NCI-H2029 treated with DMSO at 0.1 percent for 48 hours (cell line): ENCODE measurements around the gene HMGXB4.
"Not testable (repeated sequence)": the region's sequence is repeated elsewhere in the genome, so short reads cannot be mapped to it uniquely, and the experiment has no call there.

Experiments
- DNase-seq: peaks from one replicate; lab custom pipeline; 2025; lab: John Stamatoyannopoulos, UW

The HMGXB4 gene, protein sequence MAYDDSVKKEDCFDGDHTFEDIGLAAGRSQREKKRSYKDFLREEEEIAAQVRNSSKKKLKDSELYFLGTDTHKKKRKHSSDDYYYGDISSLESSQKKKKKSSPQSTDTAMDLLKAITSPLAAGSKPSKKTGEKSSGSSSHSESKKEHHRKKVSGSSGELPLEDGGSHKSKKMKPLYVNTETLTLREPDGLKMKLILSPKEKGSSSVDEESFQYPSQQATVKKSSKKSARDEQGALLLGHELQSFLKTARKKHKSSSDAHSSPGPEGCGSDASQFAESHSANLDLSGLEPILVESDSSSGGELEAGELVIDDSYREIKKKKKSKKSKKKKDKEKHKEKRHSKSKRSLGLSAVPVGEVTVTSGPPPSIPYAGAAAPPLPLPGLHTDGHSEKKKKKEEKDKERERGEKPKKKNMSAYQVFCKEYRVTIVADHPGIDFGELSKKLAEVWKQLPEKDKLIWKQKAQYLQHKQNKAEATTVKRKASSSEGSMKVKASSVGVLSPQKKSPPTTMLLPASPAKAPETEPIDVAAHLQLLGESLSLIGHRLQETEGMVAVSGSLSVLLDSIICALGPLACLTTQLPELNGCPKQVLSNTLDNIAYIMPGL

DNA sequence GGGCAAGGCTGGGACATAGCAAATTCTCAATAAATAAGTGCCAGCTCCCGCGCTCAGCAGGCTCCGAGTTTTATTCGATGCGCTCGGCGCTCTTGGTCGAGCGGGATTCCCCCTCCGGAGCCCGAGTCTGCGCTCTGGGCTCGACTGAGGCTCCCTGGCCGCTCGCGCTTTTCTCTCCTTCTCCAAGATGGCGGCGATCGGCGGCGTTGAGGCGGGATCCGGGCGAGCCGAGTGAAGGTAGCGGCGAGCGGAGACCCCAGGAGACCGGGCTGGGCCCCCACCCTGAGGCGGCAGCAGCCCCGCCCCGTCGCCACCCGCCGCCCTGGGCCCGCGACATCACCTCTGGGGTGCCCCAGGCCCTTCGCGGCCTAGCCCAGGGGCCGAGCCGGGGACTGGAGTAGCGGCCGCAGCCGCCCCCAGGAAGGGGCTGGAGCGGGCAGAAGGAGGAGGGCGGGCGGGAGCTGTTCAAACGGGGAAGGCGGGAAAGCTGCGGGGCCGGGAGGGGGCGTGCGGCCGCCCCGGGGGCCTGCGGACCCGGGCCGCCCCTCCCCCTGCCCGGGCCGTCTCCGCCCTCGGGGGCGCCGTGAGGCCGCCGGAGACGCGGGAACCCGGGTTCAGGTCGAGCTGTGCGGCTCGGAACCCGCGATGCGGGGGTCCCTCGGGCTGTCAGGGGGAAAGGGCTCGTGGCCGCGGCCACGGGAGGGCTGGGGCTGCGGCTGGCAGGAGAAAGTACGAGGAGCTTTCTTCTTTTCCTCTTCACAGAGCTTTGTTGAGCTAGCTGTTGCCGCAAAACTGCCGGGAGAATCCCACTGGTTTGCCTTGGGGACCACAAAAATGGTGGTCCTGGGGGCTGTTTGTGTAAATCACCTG is at the start of gene HMGXB4:
TSS of gene HMGXB4 (plus strand) at position 173 of the 870 bp plus-strand sequence. CDS start 4,898 bp downstream, outside the sequence.
- DNase-seq: peak; percentile 49

- no peak for DNase-seq
Measured at GRCh38 chr22:35208003-35208402, 49.3 kb upstream of the HMGXB4 start.

- no peak for DNase-seq
Measured at GRCh38 chr22:35209203-35209602, 48.1 kb upstream of the HMGXB4 start.

DNA sequence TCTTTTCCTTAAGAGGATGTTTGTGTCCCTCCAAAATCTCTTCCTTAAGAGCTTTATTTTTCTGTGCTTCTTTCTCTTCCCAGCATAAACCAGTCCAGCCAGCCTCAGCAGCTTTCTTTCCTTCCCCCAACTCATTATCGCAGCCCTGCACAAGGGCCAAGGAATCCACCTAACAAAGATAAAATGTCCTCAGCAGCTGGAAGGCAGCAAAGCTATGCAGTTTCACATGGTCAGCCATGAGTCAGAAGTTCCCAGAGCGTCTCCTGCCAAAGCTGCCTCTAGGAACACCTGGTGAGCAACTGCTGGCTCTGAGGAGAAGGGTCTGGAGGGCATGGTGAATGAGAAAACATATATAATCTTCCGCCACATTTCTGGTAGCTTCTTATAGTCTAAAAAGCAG is 45.3 kb upstream of the HMGXB4 start:
- DNase-seq: no peak

- DNase-seq: no peak
Measured at GRCh38 chr22:35212996-35213395, 44.3 kb upstream of the HMGXB4 start.

GRCh38 chr22:35214968-35215367 is 42.3 kb upstream of the HMGXB4 start:
- DNase-seq: no peak

DNA sequence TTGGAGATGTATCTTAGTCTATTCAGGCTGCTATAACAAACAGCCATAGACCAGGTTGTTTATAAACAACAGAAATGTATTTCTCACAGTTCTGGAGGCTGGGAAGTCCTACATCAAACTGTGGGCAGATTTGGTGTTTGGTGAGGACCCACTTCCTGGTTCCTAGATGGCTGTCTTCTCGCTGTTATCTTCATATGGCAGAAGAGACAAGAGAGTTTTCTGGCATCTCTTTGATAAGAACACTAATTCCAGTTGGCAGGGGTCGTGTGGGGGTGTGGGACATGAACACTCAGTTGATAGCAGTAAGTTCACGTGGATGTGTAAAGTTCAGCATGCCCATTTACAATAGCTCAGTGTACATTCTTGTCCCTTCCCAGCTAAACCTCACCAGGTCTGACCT is 41.3 kb upstream of the HMGXB4 start:
- DNase-seq: no peak

- no peak for DNase-seq
Measured at GRCh38 chr22:35217527-35217926, 39.8 kb upstream of the HMGXB4 start.

DNA sequence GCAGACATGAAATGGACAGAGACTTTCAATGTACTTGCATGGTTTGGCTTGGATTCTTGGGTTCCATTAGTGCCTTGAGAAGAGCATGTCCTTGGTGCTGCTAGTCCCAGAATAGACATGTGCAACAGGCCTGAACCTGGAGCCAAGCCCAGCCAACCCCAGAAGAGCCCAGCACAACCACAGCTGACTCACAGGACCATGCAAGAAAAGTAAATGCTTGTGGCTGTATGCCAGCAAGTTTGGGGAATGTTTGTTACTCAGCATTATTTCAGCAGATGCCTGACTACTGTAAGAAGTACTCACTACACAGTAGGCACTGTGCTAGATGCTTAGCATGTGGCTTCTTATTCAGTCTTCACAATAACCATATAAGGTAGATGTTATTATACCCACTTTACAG is 39.2 kb upstream of the HMGXB4 start:
- no peak for DNase-seq

- no peak for DNase-seq
Measured at GRCh38 chr22:35219012-35219411, 38.3 kb upstream of the HMGXB4 start.

GRCh38 chr22:35220221-35220620 is 37.1 kb upstream of the HMGXB4 start:
- DNase-seq: no peak

DNA sequence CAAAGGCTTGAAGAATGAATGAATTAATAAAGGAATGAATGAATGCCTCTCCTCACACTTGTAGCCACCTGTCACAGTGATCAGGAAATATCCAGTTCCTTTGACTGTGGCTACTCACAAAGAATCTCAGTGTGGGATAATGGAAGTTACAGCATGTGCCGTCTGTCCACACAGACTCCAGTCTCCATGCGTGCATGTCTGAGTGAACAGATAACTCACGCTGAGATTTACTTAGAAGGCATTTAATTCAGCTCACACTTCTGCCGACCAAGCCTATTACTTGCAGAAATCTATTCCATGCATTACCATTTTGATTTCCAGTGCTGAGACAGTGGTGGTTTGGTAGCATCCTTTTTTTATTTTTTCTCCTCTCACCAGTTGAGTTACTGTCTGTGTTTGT is 32.3 kb upstream of the HMGXB4 start:
- DNase-seq: no peak

- no peak for DNase-seq
Measured at GRCh38 chr22:35226958-35227647, 30.2 kb upstream of the HMGXB4 start.

- DNase-seq: no peak
Measured at GRCh38 chr22:35229865-35230264, 27.4 kb upstream of the HMGXB4 start.

DNA sequence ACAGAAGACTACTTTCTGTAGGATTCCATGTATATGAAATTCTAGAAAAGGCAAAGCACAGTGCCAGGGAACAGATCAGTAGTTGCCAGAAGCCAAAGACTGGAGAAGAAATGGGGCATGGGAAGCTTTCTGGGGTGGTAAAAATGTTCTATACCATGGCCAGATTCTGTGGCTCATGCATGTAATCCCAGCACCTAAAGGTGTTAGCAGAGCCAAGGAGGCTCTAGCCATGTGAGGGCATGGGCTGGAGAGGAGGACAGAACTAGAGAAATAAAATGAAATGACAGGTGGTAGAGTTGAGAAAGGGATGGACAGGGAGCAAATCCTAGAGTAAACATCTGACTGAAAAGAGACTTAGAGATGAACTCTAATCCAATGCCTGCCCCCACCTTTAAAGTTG is 26.9 kb upstream of the HMGXB4 start:
- no peak for DNase-seq

GRCh38 chr22:35230839-35231584 is 26.3 kb upstream of the HMGXB4 start:
- DNase-seq: peak; percentile 7

DNA sequence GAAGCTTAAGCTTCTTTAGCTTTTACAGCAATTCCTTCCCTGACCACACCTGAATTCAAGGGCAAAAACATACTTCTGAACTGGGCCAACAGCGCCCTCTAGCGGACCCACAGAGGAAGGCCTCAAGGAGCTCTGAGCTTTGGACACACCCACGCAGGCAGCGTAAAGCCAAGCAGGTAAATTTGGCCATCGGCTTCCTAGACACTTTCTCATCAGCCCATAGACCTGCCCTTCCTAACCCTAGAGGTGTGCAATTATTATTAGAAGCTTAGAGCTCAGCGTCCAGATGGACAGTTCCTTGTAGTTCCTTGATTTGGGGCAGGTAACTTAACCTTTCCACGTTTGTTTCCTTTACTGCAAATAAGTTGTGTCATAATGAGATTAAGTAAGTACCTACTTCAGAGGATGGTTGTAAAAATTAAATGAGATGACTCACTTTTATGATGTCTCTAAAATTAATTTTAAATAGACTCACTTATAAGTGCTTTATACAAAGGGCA is 25.7 kb upstream of the HMGXB4 start:
- DNase-seq: peak; percentile 74

- DNase-seq: not testable (repeated sequence)
Measured at GRCh38 chr22:35238749-35239148, 18.5 kb upstream of the HMGXB4 start.

GRCh38 chr22:35244507-35244906 is 12.8 kb upstream of the HMGXB4 start:
- DNase-seq: not testable (repeated sequence)

DNA sequence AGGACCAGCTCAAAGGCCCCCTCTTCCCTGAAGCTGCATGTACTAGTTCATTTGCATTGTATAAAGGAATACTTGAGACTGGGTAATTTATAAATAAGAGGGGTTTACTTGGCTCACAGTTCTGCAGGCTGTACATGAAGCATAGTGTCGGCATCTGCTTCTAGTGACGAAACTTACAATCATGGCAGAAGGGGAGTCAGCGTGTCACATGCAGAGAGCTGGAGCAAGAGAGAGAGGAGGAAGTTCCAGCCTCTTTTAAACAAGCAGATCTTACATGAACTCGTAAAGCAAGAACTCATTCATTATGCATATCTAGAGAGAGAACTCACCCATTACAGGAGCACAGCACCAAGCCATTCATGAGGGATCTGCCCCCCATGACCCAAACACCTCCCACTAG is 7.1 kb upstream of the HMGXB4 start:
- no peak for DNase-seq

GRCh38 chr22:35253946-35254345 is 3.3 kb upstream of the HMGXB4 start:
- DNase-seq: no peak
